HCEC 1CT (cell line): Measurements from ENCODE around the gene NKX6-2.
"Not testable (repeated sequence)": the region's sequence is repeated elsewhere in the genome, so short reads cannot be mapped to it uniquely, and the experiment has no call there.

ENCODE experiments used
- DNase-seq: peaks from one replicate; pipeline ENCODE4 v3.0.0-alpha.2; 2017

Gene NKX6-2

GRCh38 chr10:132812520-132812919 is 26.6 kb upstream of the NKX6-2 start:
- no peak for DNase-seq

GRCh38 chr10:132811891-132812481 is 26.0 kb upstream of the NKX6-2 start:
- no peak for DNase-seq

- no peak for DNase-seq
These were observed 25.1 kb upstream of the NKX6-2 start for GRCh38 chr10:132810807-132811700.

- no peak for DNase-seq
These were observed 24.3 kb upstream of the NKX6-2 start for GRCh38 chr10:132810141-132810806.

GRCh38 chr10:132809232-132810140 is 23.5 kb upstream of the NKX6-2 start:
- no peak for DNase-seq

- no peak for DNase-seq
These were observed 22.7 kb upstream of the NKX6-2 start for GRCh38 chr10:132808383-132809231.

- DNase-seq = no peak
These were observed 21.7 kb upstream of the NKX6-2 start for GRCh38 chr10:132807621-132808049.

GRCh38 chr10:132806561-132807003 is 20.6 kb upstream of the NKX6-2 start:
- no peak for DNase-seq

GRCh38 chr10:132806110-132806509 is 20.2 kb upstream of the NKX6-2 start:
- no peak for DNase-seq

GRCh38 chr10:132805599-132805998 is 19.7 kb upstream of the NKX6-2 start:
- DNase-seq = no peak

- DNase-seq = no peak
These were observed 19.0 kb upstream of the NKX6-2 start for GRCh38 chr10:132804785-132805426.

GRCh38 chr10:132804287-132804686 is 18.3 kb upstream of the NKX6-2 start:
- no peak for DNase-seq

GRCh38 chr10:132803416-132804210 is 17.7 kb upstream of the NKX6-2 start:
- DNase-seq = no peak

- no peak for DNase-seq
These were observed 16.9 kb upstream of the NKX6-2 start for GRCh38 chr10:132802694-132803320.

GRCh38 chr10:132802048-132802447 is 16.1 kb upstream of the NKX6-2 start:
- no peak for DNase-seq

GRCh38 chr10:132799865-132800264 is 13.9 kb upstream of the NKX6-2 start:
- no peak for DNase-seq

- DNase-seq = no peak
These were observed 12.9 kb upstream of the NKX6-2 start for GRCh38 chr10:132798876-132799275.

- DNase-seq = no peak
These were observed 12.5 kb upstream of the NKX6-2 start for GRCh38 chr10:132798403-132798802.

- not testable (repeated sequence) for DNase-seq
These were observed 12.0 kb upstream of the NKX6-2 start for GRCh38 chr10:132797986-132798385.

- no peak for DNase-seq
These were observed 10.9 kb upstream of the NKX6-2 start for GRCh38 chr10:132796846-132797245.
